Subcutaneous abdominal adipose tissue (tissue), 5 donors: ENCODE data around the gene LAMA5.

Source experiments
- H3K27ac ChIP-seq: one replicate; pipeline ENCODE4 v1.7.0; 2013; ENCODE audit warnings: low read depth, mild to moderate bottlenecking, inconsistent platforms, low read length, moderate library complexity
- H3K27me3 ChIP-seq, 5 donors: one replicate each; pipeline ENCODE4 v1.7.0; 2013; ENCODE audit warnings: low read length in 5 of 5, inconsistent platforms in 1 of 5; ENCODE audit not compliant: control insufficient read depth in 5 of 5, insufficient read depth in 4 of 5
- H3K36me3 ChIP-seq, 5 donors: one replicate each; pipeline ENCODE4 v1.7.0; 2013; ENCODE audit warnings: low read length in 5 of 5; ENCODE audit not compliant: control insufficient read depth in 5 of 5, insufficient read depth in 5 of 5
- H3K4me1 ChIP-seq, 5 donors: one replicate each; pipeline ENCODE4 v1.7.0; 2013; ENCODE audit warnings: low read length in 5 of 5, mild to moderate bottlenecking in 3 of 5, moderate library complexity in 1 of 5; ENCODE audit not compliant: control insufficient read depth in 5 of 5, insufficient read depth in 5 of 5
- H3K4me3 ChIP-seq, 5 donors: one replicate each; pipeline ENCODE4 v1.7.0; 2013; ENCODE audit warnings: low read length in 5 of 5, low read depth in 1 of 5
- H3K9ac ChIP-seq, 5 donors: one replicate each; pipeline ENCODE4 v1.7.0; 2013; ENCODE audit warnings: low read length in 5 of 5, mild to moderate bottlenecking in 4 of 5, moderate library complexity in 3 of 5
- H3K9me3 ChIP-seq, 5 donors: one replicate each; pipeline ENCODE4 v1.7.0; 2013; ENCODE audit warnings: low read length in 5 of 5; ENCODE audit not compliant: control insufficient read depth in 5 of 5
- donor health status: healthy.
- donor health status: healthy.
- donor health status: healthy.
- donor health status: healthy.
- donor health status: healthy.

Gene LAMA5

GRCh38 chr20:62354031-62354808 lies 12.9 kb downstream of the LAMA5 start:
- no peak overlapping the region for H3K9ac ChIP-seq
- no peaks in the 10 kb centered on the region for H3K27me3 ChIP-seq
- H3K9me3 ChIP-seq, result no peaks in the 10 kb centered on the region
- peaks cover 5 to 63% (median 55%) of the 10 kb centered on the region in 5 donors for H3K4me1 ChIP-seq
- H3K27ac ChIP-seq, result no peak overlapping the region
- H3K36me3 ChIP-seq, result peaks cover 0 to 30% (median 19%) of the 10 kb centered on the region in 5 donors
- H3K4me3 ChIP-seq, result no peak overlapping the region

GRCh38 chr20:62353289-62354030 lies 13.7 kb downstream of the LAMA5 start:
- H3K9me3 ChIP-seq, result no peaks in the 10 kb centered on the region
- no peak overlapping the region for H3K9ac ChIP-seq
- no peak overlapping the region for H3K4me3 ChIP-seq
- H3K27me3 ChIP-seq, result no peaks in the 10 kb centered on the region
- H3K36me3 ChIP-seq, result peaks cover 0 to 30% (median 19%) of the 10 kb centered on the region in 5 donors
- H3K27ac ChIP-seq, result no peak overlapping the region
- H3K4me1 ChIP-seq, result peaks cover 5 to 56% (median 48%) of the 10 kb centered on the region in 5 donors

- no peaks in the 10 kb centered on the region for H3K27me3 ChIP-seq
- H3K27ac ChIP-seq, result no peak overlapping the region
- no peak overlapping the region for H3K9ac ChIP-seq
- no peaks in the 10 kb centered on the region for H3K9me3 ChIP-seq
- peaks cover 0 to 32% (median 24%) of the 10 kb centered on the region in 5 donors for H3K36me3 ChIP-seq
- peaks cover 5 to 47% (median 40%) of the 10 kb centered on the region in 5 donors for H3K4me1 ChIP-seq
- no peak overlapping the region for H3K4me3 ChIP-seq
Observed at GRCh38 chr20:62352402-62353288, 14.5 kb downstream of the LAMA5 start.

DNA sequence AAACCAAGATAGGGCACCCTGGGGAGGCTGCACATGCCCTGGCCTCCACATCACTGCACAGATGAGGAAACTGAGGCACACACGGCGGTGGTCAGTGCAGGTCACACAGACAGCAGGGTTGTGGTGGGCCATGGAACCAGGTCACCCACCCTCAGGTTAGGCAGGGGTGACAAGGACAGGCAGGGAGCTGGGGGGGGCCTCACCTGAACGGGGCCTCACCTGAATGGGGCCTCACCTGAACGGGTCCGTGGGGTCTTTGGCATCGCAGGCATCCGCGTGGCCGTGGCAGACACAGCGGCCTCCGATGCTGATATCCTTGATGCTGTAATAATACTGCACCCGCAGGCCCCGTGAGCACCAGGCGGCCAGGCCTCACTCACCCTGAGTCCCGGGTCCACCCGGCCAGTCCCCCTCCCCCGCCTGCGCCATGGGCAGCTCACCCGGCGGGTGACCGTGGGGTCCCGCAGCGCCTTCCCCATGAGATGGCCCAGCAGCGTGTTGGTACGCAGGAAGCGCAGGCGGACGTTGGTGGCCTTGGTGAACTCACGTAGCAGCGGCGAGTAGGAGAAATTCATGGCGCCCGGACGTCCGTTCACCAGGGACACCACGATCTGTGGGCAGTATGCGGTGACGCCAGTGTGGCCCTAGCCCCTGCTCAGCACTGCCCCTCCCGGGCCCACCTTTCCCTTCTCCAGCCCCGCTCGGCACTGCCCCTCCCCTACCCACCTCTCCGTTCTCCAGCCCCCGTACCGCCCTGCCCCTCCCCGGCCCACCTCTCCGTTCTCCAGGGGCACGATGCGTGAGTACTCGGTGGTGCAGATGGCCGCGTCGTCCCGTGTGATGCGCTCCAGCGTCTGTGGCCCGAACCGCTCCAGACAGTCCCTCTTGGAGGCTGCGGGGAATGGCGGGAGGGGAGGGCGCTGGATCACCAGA lies 15.4 kb downstream of the LAMA5 start:
- Histone ChIP-seq H3K36me3 (peaks cover 0 to 40% (median 33%) of the 10 kb centered on the region in 5 donors), H3K9ac (no peak overlapping the region), H3K9me3 (no peaks in the 10 kb centered on the region), H3K4me1 (peaks cover 5 to 38% (median 31%) of the 10 kb centered on the region in 5 donors), H3K27ac (no peak overlapping the region), H3K4me3 (no peak overlapping the region), H3K27me3 (no peaks in the 10 kb centered on the region)

GRCh38 chr20:62350629-62351422 lies 16.3 kb downstream of the LAMA5 start:
- Histone ChIP-seq H3K9ac (no peak overlapping the region), H3K4me3 (no peak overlapping the region), H3K9me3 (no peaks in the 10 kb centered on the region), H3K4me1 (peaks cover 2 to 29% (median 22%) of the 10 kb centered on the region in 5 donors), H3K27me3 (no peaks in the 10 kb centered on the region), H3K36me3 (peaks cover 0 to 49% (median 41%) of the 10 kb centered on the region in 5 donors), H3K27ac (no peak overlapping the region)

DNA sequence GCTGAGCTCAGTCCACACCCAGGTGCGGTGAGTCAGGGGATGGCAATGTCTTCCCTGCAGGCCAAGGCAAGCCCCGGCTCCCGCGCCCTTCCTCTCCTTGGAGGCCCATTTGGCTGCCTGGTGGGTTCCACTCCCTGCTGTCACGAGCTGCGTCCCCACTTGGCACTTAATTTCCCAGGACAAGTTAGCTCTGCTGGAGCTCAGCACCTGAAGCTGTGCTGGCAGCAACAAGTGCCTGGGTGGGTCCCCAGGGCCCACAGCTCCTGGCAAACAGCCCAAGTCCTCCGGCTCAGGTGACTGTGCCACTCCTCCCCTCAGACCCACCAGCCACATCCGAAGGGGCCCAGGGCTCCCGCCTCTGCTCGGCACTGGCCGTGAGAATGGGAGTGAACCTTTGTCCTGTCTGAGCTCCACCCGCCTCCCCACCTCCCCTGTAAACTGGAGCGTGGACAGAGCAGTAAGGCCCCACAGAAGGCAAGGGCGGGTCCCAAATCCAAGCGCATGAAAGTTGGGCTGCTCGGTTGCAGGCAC lies 16.9 kb downstream of the LAMA5 start:
- peaks cover under 1 to 23% (median 15%) of the 10 kb centered on the region in 5 donors for H3K4me1 ChIP-seq
- no peak overlapping the region for H3K9ac ChIP-seq
- no peaks in the 10 kb centered on the region for H3K27me3 ChIP-seq
- no peak overlapping the region for H3K27ac ChIP-seq
- H3K36me3 ChIP-seq, result peaks cover 0 to 54% (median 46%) of the 10 kb centered on the region in 5 donors
- no peaks in the 10 kb centered on the region for H3K9me3 ChIP-seq
- H3K4me3 ChIP-seq, result no peak overlapping the region

- no peaks in the 10 kb centered on the region for H3K9me3 ChIP-seq
- H3K27me3 ChIP-seq, result no peaks in the 10 kb centered on the region
- no peak overlapping the region for H3K27ac ChIP-seq
- no peak overlapping the region for H3K9ac ChIP-seq
- H3K4me3 ChIP-seq, result no peak overlapping the region
- H3K36me3 ChIP-seq, result peaks cover 0 to 54% (median 46%) of the 10 kb centered on the region in 5 donors
- peaks cover 0 to 17% (median 10%) of the 10 kb centered on the region in 5 donors for H3K4me1 ChIP-seq
Observed at GRCh38 chr20:62349556-62350097, 17.5 kb downstream of the LAMA5 start.

- H3K27ac ChIP-seq, result no peak overlapping the region
- H3K9me3 ChIP-seq, result no peaks in the 10 kb centered on the region
- H3K27me3 ChIP-seq, result no peaks in the 10 kb centered on the region
- no peak overlapping the region for H3K9ac ChIP-seq
- H3K36me3 ChIP-seq, result peaks cover 0 to 54% (median 46%) of the 10 kb centered on the region in 5 donors
- no peak overlapping the region for H3K4me3 ChIP-seq
- H3K4me1 ChIP-seq, result peaks cover 0 to 14% (median 8%) of the 10 kb centered on the region in 5 donors
Observed at GRCh38 chr20:62348604-62349003, 18.5 kb downstream of the LAMA5 start.
